GM12878 (cell line): Measurements from ENCODE around the gene KTN1. TPM values are rescaled to one million over a fixed set of nuclear protein-coding genes. Genes with fewer than 3 reads are reported as not detected.

Experiments used
- ATAC-seq: fragments of 200-7000 bp; cut with Tn5 transposase; 3 replicates; pipeline ENCODE4 v1.9.1; 2020; ENCODE audit warnings: mild to moderate bottlenecking, moderate library complexity
- BruUV-seq: library from RNA; stranded (reverse); fragments of 400-500 nt; replicated peaks from 2 replicates; lab custom pipeline; 2021; lab: Mats Ljungman, UMichigan
- CTCF ChIA-PET: fragments of 300-600 bp; sonication (Branson Sonifier 250); formaldehyde crosslinking; extraction: SDS; loops from one replicate; lab custom pipeline; 2021; ENCODE audit warnings: inconsistent platforms; lab: Yijun Ruan, JAX
- POLR2A ChIA-PET: fragments of 350-600 bp; formaldehyde crosslinking; extraction: SDS; loops from one replicate; lab custom pipeline; 2021; ENCODE audit warnings: inconsistent platforms; lab: Charles Lee
- RAD21 ChIA-PET: fragments of 300-600 bp; sonication (Branson Sonifier 250); formaldehyde crosslinking; loops from one replicate; lab custom pipeline; 2023; ENCODE audit warnings: antibody characterized with exemption; ENCODE audit not compliant: unreplicated experiment; lab: Charles Lee
- SMC1A ChIA-PET: fragments of 300-600 bp; sonication (Branson Sonifier 250); formaldehyde crosslinking; loops from one replicate; lab custom pipeline; 2023; ENCODE audit not compliant: unreplicated experiment, uncharacterized antibody; lab: Charles Lee
- DNase-seq: peaks from one replicate; pipeline ENCODE4 v3.0.0-alpha.2; 2011; ENCODE audit warnings: low read depth, low spot score
- FAIRE-seq: peaks from 3 replicates; lab custom pipeline; 2011; peaks lifted over from hg19 to GRCh38; lab: Jason Lieb, UNC
- H2AFZ ChIP-seq: 2 replicates; pipeline ENCODE4 v1.6.0; 2011; ENCODE audit warnings: low read depth, low read length, control low read depth; ENCODE audit not compliant: control insufficient read depth
- H3K27ac ChIP-seq: 2 replicates; pipeline ENCODE4 v1.5.1; 2011; ENCODE audit warnings: control low read depth; ENCODE audit not compliant: control insufficient read depth, insufficient read depth
- H3K27me3 ChIP-seq, 2 experiments: replicated peaks in 1 of 2; 2 replicates each; pipeline versions ENCODE4 v1.6.0 to v1.6.1; 2011; ENCODE audit warnings: low read length in 1 of 2; ENCODE audit not compliant: control insufficient read depth in 2 of 2, insufficient read depth in 2 of 2
- H3K36me3 ChIP-seq, 2 experiments: 2 replicates each; pipeline ENCODE4 v1.5.1; 2011; ENCODE audit warnings: low read length in 1 of 2; ENCODE audit not compliant: control insufficient read depth in 2 of 2, insufficient read depth in 2 of 2
- H3K4me1 ChIP-seq: 2 replicates; pipeline ENCODE4 v1.6.1; 2011; ENCODE audit warnings: mild to moderate bottlenecking, low read length, moderate library complexity, mixed read lengths; ENCODE audit not compliant: control insufficient read depth, insufficient read depth
- H3K4me2 ChIP-seq: 2 replicates; pipeline ENCODE4 v1.6.0; 2011; ENCODE audit warnings: control low read depth; ENCODE audit not compliant: control insufficient read depth, insufficient read depth
- H3K4me3 ChIP-seq: fragments of 200-600 bp; sonication (generic); 2 replicates; pipeline ENCODE4 v1.5.1; 2016
- H3K79me2 ChIP-seq: 2 replicates; pipeline ENCODE4 v1.6.0; 2011; ENCODE audit warnings: low read length; ENCODE audit not compliant: control insufficient read depth, insufficient read depth
- H3K9ac ChIP-seq: 2 replicates; pipeline ENCODE4 v1.8.0; 2011; ENCODE audit warnings: low read length, control low read depth, mixed read lengths; ENCODE audit not compliant: control insufficient read depth, insufficient read depth
- H3K9me3 ChIP-seq: replicated peaks from 3 replicates; pipeline ENCODE4 v1.5.1; 2011; ENCODE audit warnings: mild to moderate bottlenecking, low read length; ENCODE audit not compliant: control insufficient read depth, insufficient read depth
- H4K20me1 ChIP-seq: 2 replicates; pipeline ENCODE4 v1.6.0; 2011; ENCODE audit not compliant: control insufficient read depth, insufficient read depth
- NFIC ChIP-seq: IDR thresholded peaks from 2 replicates; pipeline ENCODE4 v1.6.1; 2012; ENCODE audit warnings: low read depth, mild to moderate bottlenecking, inconsistent platforms, low read length, moderate library complexity
- TBL1XR1 ChIP-seq: IDR thresholded peaks from 2 replicates; pipeline ENCODE4 v1.6.1; 2012; ENCODE audit warnings: low read depth, low read length, improper control_type of control experiment
- ZBTB40 ChIP-seq: fragments of 450-650 bp; IDR thresholded peaks from 2 replicates; pipeline ENCODE4 v1.6.1; 2016; ENCODE audit warnings: mild to moderate bottlenecking, moderate library complexity, borderline replicate concordance
- WGBS: methylation state at CpG from one replicate; pipeline ENCODE4 v1.1.6; 2016; ENCODE audit warnings: low lambda C conversion rate; ENCODE audit not compliant: insufficient replicate concordance, insufficient coverage; ENCODE audit errors: missing lambda C conversion rate; 5-methylcytosine and 5-hydroxymethylcytosine counted together
- in situ Hi-C: fragments of 300-500 bp; cut with MboI; formaldehyde crosslinking; loops from 9 replicates; pipeline ENCODE4 v1.14.3; 2018; ENCODE audit warnings: mixed read lengths
- intact Hi-C: fragments of 100-400 bp; cut with micrococcal nuclease; formaldehyde crosslinking; loops from one replicate; pipeline ENCODE4 v1.14.2; 2022; ENCODE audit not compliant: unreplicated experiment
- polyA plus RNA-seq, 11 experiments: library from polyadenylated mRNA; depleted of rRNA in 4 of 11; unstranded in 6 of 11; stranded (reverse) in 5 of 11; fragments of >200 nt; fragmentation: Nextera tagmentation in 4 of 11; fragmentation: Illumina TruSeq in 1 of 11; extraction: Ambion mirVana in 4 of 11; extraction: Trizol in 1 of 11; gene quantifications; 1 replicate in 1 of 11; 2 replicates in 10 of 11; pipeline versions ENCODE4 v1.2.1 to v1.2.3, GENCODE V29; 2011 to 2016; ENCODE audit warnings: inconsistent platforms in 2 of 11, missing spikeins in 2 of 11, low read depth in 1 of 11
- total RNA-seq, 4 experiments: library from RNA; depleted of rRNA in 3 of 4; stranded (reverse); fragments of >200 nt in 3 of 4; fragmentation: Illumina TruSeq in 1 of 4; extraction: Trizol in 1 of 4; gene quantifications; 2 replicates each; pipeline versions ENCODE4 v1.2.1 to v1.2.3, GENCODE V29; 2013 to 2021
- TF ChIP-seq, protein P1 (sequence below): IDR thresholded peaks from 2 replicates; pipeline ENCODE4 v1.6.1; 2012; ENCODE audit warnings: mild to moderate bottlenecking, low read depth, low read length
- TF ChIP-seq, protein P2 (sequence below): fragments of 450-650 bp; IDR thresholded peaks from 2 replicates; pipeline ENCODE4 v1.6.1; 2016; ENCODE audit warnings: mild to moderate bottlenecking
- TF ChIP-seq, protein P3 (sequence below): IDR thresholded peaks from 2 replicates; pipeline ENCODE4 v1.6.1; 2012; ENCODE audit warnings: low read length, inconsistent platforms
- TF ChIP-seq, protein P4 (sequence below): fragments of 450-650 bp; IDR thresholded peaks from 2 replicates; pipeline ENCODE4 v1.6.1; 2017; ENCODE audit warnings: mild to moderate bottlenecking, moderate library complexity

KTN1 gene
- total and polyA plus RNA-seq, 10 of the 15 experiments (the other 5 are each of a cell fraction or from before 2014, with no cell fraction given), result 50.6 to 154 (median 84.2) TPM

GRCh38 chr14:55706893-55707292, 126.9 kb downstream of the KTN1 start:
- Histone ChIP-seq H3K27ac (no peak overlapping the region), H3K4me2 (no peak overlapping the region), H3K9ac (no peak overlapping the region), H3K9me3 (no peaks in the 10 kb centered on the region), H3K4me3 (no peak overlapping the region), H4K20me1 (no peaks in the 10 kb centered on the region), H3K79me2 (no peaks in the 10 kb centered on the region), H2AFZ (no peak overlapping the region), H3K36me3 (no peaks in the 10 kb centered on the region), H3K27me3 (no peaks in the 10 kb centered on the region), H3K4me1 (no peaks in the 10 kb centered on the region; the same call in 1 of the 2 replicates)
- DNase-seq, result no peak
- no peak for ATAC-seq
- FAIRE-seq, result no peak
- SMC1A ChIA-PET, result interaction anchor here (2.1 kb wide), 1 partner anchor 715 kb away, joined by 6 read pairs; no protein-coding TSS in a partner anchor
- WGBS, result 69% methylated on average over 2 of the region's 2 CpGs
- POLR2A ChIA-PET, result interaction anchor here (0.7 kb wide), 1 partner anchor 779 kb away, joined by 3 read pairs; no protein-coding TSS in a partner anchor
- in situ Hi-C loops (no loop called here), intact Hi-C loops (loop anchor here (1.0 to 5.0 kb wide), 2 partner anchors 633 to 765 kb away; no protein-coding TSS in a partner anchor)
- CTCF ChIA-PET, result interaction anchor here (1.0 kb wide), 1 partner anchor 55 kb away, joined by 6 read pairs; no protein-coding TSS in a partner anchor
- no TSS peak for BruUV-seq
- RAD21 ChIA-PET, result interaction anchor here (1.0 to 1.7 kb wide), 3 partner anchors 633 to 768 kb away, joined by 3 to 4 read pairs (median 3); no protein-coding TSS in a partner anchor
- TF ChIP-seq, protein P1, sequence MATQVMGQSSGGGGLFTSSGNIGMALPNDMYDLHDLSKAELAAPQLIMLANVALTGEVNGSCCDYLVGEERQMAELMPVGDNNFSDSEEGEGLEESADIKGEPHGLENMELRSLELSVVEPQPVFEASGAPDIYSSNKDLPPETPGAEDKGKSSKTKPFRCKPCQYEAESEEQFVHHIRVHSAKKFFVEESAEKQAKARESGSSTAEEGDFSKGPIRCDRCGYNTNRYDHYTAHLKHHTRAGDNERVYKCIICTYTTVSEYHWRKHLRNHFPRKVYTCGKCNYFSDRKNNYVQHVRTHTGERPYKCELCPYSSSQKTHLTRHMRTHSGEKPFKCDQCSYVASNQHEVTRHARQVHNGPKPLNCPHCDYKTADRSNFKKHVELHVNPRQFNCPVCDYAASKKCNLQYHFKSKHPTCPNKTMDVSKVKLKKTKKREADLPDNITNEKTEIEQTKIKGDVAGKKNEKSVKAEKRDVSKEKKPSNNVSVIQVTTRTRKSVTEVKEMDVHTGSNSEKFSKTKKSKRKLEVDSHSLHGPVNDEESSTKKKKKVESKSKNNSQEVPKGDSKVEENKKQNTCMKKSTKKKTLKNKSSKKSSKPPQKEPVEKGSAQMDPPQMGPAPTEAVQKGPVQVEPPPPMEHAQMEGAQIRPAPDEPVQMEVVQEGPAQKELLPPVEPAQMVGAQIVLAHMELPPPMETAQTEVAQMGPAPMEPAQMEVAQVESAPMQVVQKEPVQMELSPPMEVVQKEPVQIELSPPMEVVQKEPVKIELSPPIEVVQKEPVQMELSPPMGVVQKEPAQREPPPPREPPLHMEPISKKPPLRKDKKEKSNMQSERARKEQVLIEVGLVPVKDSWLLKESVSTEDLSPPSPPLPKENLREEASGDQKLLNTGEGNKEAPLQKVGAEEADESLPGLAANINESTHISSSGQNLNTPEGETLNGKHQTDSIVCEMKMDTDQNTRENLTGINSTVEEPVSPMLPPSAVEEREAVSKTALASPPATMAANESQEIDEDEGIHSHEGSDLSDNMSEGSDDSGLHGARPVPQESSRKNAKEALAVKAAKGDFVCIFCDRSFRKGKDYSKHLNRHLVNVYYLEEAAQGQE, result no peak
- no peak for TF ChIP-seq TBL1XR1
- TF ChIP-seq, protein P2, sequence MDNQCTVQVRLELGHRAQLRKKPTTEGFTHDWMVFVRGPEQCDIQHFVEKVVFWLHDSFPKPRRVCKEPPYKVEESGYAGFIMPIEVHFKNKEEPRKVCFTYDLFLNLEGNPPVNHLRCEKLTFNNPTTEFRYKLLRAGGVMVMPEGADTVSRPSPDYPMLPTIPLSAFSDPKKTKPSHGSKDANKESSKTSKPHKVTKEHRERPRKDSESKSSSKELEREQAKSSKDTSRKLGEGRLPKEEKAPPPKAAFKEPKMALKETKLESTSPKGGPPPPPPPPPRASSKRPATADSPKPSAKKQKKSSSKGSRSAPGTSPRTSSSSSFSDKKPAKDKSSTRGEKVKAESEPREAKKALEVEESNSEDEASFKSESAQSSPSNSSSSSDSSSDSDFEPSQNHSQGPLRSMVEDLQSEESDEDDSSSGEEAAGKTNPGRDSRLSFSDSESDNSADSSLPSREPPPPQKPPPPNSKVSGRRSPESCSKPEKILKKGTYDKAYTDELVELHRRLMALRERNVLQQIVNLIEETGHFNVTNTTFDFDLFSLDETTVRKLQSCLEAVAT, result no peak
- TF ChIP-seq NFIC, result no peak
- TF ChIP-seq, protein P3, sequence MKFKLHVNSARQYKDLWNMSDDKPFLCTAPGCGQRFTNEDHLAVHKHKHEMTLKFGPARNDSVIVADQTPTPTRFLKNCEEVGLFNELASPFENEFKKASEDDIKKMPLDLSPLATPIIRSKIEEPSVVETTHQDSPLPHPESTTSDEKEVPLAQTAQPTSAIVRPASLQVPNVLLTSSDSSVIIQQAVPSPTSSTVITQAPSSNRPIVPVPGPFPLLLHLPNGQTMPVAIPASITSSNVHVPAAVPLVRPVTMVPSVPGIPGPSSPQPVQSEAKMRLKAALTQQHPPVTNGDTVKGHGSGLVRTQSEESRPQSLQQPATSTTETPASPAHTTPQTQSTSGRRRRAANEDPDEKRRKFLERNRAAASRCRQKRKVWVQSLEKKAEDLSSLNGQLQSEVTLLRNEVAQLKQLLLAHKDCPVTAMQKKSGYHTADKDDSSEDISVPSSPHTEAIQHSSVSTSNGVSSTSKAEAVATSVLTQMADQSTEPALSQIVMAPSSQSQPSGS, result no peak
- TF ChIP-seq, protein P4, sequence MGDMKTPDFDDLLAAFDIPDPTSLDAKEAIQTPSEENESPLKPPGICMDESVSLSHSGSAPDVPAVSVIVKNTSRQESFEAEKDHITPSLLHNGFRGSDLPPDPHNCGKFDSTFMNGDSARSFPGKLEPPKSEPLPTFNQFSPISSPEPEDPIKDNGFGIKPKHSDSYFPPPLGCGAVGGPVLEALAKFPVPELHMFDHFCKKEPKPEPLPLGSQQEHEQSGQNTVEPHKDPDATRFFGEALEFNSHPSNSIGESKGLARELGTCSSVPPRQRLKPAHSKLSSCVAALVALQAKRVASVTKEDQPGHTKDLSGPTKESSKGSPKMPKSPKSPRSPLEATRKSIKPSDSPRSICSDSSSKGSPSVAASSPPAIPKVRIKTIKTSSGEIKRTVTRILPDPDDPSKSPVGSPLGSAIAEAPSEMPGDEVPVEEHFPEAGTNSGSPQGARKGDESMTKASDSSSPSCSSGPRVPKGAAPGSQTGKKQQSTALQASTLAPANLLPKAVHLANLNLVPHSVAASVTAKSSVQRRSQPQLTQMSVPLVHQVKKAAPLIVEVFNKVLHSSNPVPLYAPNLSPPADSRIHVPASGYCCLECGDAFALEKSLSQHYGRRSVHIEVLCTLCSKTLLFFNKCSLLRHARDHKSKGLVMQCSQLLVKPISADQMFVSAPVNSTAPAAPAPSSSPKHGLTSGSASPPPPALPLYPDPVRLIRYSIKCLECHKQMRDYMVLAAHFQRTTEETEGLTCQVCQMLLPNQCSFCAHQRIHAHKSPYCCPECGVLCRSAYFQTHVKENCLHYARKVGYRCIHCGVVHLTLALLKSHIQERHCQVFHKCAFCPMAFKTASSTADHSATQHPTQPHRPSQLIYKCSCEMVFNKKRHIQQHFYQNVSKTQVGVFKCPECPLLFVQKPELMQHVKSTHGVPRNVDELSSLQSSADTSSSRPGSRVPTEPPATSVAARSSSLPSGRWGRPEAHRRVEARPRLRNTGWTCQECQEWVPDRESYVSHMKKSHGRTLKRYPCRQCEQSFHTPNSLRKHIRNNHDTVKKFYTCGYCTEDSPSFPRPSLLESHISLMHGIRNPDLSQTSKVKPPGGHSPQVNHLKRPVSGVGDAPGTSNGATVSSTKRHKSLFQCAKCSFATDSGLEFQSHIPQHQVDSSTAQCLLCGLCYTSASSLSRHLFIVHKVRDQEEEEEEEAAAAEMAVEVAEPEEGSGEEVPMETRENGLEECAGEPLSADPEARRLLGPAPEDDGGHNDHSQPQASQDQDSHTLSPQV, result no peak
- no peak for TF ChIP-seq ZBTB40
